GM19468 (cell line): ENCODE data around the gene ING4.

Experiments
- ATAC-seq: cut with Tn5 transposase; IDR thresholded peaks from one replicate; pipeline ENCODE4 v1.9.1; 2021; ENCODE audit warnings: mild to moderate bottlenecking, moderate library complexity, moderate number of reproducible peaks; ENCODE audit not compliant: unreplicated experiment; ENCODE audit errors: extremely low read depth

ING4 gene

DNA sequence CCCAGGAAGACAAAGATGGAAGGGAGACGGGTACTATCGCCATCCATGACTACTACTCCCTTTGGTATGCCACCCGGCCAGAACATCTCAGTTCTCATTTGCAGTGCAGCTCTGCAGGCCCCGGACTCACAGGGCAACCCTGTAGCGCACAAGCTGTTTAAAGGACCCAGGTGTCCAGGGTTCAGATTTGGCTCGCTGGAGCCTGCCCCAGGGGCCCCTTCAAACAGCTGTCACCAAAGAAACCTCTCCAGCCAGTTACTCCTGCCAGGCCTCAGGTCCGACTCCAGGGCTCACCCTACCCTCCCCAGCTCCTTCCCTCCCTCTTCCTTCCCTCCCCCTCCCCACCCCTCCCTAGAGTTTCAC lies 50.3 kb downstream of the ING4 start:
- no peak for ATAC-seq

DNA sequence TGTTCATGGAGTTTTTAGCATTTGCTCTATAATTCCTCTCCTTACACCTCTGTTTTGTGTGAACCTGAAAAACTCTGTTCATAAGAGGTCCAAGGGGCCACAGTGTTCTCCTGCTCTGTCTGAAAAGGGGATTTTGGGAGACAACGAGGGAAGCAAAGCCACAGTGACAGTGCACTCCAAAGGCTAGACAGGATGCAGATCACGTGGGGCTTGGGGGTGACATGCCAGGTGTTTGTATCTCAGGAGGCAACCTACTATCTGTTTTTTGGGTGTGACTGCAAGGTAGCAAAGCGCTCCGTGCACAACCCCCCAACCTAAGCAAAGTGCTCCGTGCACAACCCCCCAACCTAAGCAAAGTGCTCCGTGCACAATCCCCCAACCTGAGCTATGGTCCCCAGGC lies 50.7 kb downstream of the ING4 start:
- ATAC-seq = no peak

DNA sequence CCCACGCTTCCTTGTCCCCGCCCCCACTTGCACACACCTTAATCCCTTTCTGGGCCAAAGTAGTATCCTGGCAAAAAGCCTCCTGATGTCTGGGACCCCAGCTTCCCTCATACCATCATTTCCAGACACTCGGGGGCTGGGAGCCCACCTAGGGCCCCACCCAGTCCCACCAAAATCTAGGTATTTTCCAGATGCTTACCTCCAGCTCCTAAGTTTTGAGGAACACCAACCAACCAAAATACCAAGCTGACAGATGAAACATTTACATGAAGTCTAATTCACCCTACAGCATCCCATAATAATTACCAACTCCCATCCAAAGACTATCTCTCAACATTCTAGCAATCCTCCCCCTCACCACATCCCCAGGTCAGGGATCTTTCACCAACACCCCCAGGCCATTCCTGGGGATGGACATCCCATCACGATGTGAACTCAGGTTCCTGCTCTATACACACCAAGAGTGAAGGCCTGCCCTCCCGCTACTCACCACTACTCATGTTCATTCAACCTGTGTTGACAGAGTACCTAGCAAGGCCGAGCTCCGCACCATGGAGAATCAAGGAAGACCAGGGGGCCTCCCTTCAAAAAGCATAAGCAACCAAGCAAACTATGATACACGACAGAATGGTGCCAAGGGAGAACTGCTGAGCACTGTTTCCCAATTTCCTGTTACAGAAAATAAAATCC lies 54.2 kb downstream of the ING4 start:
- ATAC-seq = no peak

DNA sequence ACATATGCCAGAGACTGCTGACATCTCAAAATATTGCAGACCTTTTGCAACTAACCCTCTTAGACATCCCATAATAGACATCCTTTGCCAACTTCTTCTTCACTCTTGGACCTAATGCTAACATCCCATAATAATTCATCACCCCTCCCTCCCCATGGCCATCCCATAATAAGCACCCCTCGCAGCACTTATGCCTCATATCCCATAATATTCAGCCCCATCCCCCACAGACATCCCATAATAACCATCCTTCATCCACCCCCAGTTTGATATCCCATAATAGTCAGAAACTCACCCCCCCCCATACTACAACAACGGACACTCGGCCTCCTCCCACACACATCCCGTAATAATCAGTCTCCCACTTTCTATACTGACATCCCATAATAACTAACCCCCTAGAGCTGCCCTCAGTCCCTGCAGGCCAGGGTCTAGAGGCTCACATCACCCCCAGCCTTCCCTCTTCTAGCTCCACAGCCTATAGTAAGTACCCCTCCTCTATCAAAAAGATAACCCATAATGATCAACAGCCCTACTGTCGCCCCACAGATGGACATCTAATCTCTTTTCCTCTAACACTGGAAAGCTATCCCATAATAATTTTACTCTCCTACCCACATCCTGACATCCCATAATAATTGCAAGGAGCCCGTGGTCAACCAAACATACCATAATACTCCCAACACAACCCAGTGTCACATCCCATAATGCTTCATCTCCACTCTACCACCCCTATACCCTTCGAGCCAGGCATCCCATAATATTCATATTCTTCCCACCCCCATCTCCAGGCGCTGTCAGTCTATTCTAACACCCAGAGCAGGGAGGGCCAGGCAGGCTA lies 54.9 kb downstream of the ING4 start:
- ATAC-seq = no peak

DNA sequence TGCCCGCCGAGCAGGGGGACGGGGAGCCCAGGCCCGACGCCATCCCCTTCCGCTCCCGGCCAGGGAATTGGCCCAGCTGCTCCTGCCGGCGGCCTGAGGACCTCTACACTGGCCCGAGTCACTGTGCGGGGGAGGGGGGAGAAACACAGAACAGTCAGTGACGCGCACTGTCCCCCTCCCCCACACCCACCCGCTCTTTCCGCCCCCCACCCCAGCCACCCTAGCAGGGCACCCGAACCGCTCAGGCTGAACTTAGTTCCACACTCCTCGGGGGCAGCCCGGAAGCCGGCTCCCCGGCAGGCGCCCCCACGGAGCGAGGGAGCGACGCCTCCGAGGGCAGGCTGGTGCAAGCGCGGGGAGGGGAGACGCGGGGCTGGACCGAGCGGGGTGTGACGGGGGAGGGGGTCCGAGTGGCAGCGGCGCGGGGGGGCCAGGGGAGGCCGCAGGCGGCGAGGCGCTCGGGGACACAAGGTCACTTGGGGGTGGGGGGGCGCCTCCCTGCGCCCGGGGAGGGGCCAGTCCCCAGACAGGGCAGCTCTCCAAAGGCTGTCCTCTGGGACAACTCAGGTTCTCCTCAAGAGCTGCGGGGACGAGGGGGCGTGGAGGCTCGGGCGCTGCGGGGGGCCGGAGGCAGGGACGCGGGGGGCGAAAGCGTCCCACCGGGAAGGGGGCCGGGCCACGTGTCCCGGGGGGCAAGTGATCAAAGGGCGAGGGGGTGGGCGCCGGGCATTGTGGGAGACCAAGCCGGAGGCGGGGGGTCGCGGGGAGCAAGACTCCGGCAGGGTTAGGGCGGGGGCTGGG lies 56.4 kb downstream of the ING4 start:
- no peak for ATAC-seq

DNA sequence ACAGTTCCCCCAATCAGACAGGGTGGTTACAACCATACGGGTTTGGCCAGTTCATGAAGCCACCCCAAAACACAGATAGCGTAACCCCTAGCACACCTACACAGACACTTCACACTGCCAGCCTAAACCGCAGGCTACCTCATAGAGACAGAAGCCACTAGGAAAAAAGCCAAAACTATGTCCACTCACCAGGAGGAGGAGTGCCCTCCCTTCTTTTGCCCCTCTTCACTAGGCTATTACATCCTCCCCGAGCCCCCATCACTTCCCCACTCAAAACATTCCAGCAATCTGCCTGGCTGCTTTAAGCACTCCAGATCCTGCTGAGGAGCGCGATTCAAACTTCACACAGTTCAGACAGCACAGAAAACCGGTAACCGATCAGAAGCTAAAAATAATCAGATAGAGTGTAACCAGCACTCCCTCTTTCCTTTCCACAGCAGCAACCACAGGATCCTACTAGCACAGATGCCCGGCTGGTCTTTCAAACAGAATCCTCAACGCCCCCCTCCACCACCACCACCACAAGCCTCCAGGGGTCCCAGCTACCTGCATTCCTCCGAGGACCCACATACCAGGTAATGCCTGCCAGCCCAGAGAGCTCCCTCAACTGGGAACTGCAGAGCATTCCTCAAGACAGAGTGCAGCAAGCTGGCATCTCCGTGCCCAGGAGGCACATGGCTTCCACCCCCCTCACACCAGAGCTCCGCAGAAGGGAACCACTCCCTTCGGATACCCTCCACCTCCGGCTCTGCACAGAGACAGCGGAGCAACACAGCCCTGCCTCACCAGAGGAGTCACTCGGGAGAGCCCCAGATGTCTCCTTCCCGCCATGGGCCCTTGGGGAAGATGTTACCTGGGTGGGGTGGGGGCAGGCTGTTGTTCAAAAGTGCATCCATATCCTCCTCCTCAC lies 57.2 kb downstream of the ING4 start:
- no peak for ATAC-seq

DNA sequence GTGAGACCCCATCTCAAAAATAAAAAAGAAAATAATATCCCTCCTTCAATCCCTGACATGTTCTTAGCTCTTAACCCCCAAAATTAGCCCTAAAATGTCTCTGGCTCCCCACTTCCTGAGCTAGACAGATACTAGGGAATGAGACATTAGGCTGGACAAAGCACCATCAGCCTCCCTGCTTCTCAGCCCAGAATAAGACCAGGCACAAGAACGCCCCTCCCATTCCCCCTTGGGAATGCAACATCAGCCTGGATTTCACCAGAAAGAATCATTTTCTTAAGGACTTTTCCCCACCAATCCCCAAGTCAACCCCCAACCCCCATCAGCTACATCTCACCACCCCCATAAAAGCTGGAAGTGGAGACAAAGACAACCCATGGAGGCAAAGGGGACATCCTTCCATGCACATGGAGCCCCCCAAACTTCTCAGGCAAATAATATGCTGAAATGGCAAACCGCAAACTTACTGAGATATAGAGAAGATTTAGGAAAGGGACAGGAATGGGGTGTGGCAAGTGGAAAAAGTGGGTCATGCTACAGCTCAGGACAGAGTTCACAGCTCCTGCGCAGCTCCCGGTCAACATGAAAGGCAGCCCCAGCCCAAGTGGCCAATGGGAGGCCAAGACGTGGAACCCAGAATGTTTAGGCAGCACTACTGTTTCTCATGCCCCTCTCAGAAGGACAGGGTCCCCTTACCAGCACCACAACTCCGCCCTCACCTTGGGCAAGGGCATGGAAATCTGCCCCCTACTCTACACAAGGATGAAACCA lies 58.5 kb downstream of the ING4 start:
- ATAC-seq = no peak

DNA sequence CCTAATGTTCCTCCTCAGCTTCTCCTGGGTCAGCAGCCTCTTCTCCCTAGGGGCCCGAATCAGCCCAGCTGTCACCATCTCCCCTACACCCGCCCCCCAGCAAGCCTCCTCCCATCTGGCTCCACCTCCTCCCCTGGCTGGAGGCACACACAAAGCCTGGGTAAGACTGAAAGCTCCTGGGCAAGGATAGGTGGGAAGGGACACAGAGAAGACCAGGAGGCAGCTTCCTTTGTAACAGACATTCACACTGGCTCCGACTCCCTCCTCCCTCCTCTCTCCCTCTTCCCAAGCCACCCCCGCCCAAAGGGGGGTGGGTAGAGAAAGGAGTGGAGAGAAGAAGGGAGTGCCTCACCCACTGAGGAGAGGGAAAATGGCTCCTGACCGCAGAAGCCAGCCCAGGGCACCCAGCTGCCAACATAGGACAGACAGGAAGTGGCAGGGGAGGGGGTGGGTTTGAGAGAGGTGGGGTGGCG lies 59.8 kb downstream of the ING4 start:
- ATAC-seq = no peak

DNA sequence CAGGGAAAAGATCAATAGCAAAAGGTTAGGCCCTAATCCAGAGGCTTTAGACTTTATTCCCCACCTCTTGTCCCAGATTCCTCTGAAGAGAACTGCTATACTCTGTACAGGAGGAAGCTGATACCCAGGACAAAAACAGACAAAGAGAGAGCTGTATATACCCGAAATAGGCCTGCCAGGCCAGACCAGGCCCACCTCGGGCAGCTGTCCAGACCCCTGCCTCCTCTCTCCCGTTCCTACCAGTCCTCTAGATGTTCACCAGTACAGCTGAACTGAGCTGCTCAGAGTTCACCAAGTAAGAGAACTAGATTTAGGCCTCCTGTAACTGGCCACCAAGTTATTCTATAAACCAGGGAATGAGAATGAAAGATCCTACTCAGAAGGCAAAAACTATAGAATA lies 60.4 kb downstream of the ING4 start:
- no peak for ATAC-seq
